K562 (cell line): ENCODE data around the gene GMDS.

Experiments
- FOXA1 ChIP-seq: fragments of 450-650 bp; IDR thresholded peaks from 2 replicates; pipeline ENCODE4 v1.6.1; 2016; ENCODE audit warnings: mild to moderate bottlenecking, borderline replicate concordance
- MAFK ChIP-seq: IDR thresholded peaks from 2 replicates; pipeline ENCODE4 v1.6.1; 2011; ENCODE audit warnings: low read length, improper control_type of control experiment

DNA sequence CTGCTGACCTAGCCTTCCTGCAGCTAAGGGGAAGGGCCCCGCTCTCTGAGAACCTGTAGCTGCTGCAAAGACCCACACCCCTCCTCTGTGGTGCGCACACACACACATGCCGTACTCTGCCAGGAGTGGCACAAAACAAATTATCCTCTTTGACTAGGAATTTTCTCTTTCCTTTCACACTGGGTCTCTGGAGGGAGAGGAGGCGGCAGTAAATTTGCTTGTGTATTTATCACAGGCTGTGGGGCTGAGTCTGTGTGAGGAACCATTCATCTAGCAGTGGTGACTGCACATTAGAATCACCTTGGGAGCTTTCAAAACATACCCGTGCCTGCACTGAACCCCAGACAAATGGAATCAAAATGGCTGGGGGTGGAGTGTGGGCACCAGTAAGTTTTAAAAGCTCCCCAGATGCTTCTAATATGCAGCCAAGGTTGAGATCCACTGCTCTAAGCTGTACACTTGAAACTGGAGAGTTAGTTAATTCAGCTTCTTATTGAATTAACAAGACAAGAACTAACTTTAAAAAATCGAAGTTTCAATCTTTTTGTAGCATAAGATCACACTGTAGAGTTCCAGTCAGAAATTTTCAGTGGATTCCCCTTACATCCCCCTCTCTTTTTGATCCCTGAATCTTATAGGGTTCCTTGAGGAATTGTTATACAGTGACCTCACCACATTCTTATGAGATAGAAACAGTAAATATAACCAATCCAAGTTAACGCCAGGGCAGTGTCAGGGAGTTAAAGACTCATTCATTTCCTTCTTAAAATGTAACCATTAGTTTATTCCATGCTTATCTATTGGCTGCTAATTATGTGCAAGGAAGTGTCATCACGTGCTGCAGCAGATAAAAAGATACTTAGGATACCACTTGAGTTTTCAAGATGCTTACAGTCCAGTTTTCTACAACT lies 29.8 kb upstream of the GMDS start:
- TF ChIP-seq MAFK, result no peak
- no peak for TF ChIP-seq FOXA1
